Measurements from ENCODE around the gene TBC1D22B.

The TBC1D22B gene

GRCh38 chr6:37239526-37239925 is 18.0 kb upstream of the TBC1D22B start:
- in situ Hi-C loops (cut with MboI; ENCODE audit: low sequenced_read_pairs) = no loop called here

- in situ Hi-C loops (cut with MboI; ENCODE audit: low sequenced_read_pairs) = no loop called here
These were observed 17.4 kb upstream of the TBC1D22B start for GRCh38 chr6:37239950-37240713.

GRCh38 chr6:37241131-37241530 is 16.4 kb upstream of the TBC1D22B start:
- in situ Hi-C loops (cut with MboI; ENCODE audit: low sequenced_read_pairs) = no loop called here

- in situ Hi-C loops (cut with MboI; ENCODE audit: low sequenced_read_pairs) = no loop called here
These were observed 15.7 kb upstream of the TBC1D22B start for GRCh38 chr6:37241775-37242428.

- in situ Hi-C loops (cut with MboI; ENCODE audit: low sequenced_read_pairs) = no loop called here
These were observed 15.0 kb upstream of the TBC1D22B start for GRCh38 chr6:37242429-37243052.

- in situ Hi-C loops (cut with MboI; ENCODE audit: low sequenced_read_pairs) = no loop called here
These were observed 14.3 kb upstream of the TBC1D22B start for GRCh38 chr6:37243131-37243815.

GRCh38 chr6:37243816-37244370 is 13.7 kb upstream of the TBC1D22B start:
- in situ Hi-C loops (cut with MboI; ENCODE audit: low sequenced_read_pairs) = no loop called here

- in situ Hi-C loops (cut with MboI; ENCODE audit: low sequenced_read_pairs) = no loop called here
These were observed 12.9 kb upstream of the TBC1D22B start for GRCh38 chr6:37244430-37245310.

- in situ Hi-C loops (cut with MboI; ENCODE audit: low sequenced_read_pairs) = no loop called here
These were observed 6.3 kb upstream of the TBC1D22B start for GRCh38 chr6:37251211-37251780.

GRCh38 chr6:37253486-37254007 is 4.0 kb upstream of the TBC1D22B start:
- in situ Hi-C loops (cut with MboI; ENCODE audit: low sequenced_read_pairs) = no loop called here

- in situ Hi-C loops (cut with MboI; ENCODE audit: low sequenced_read_pairs) = no loop called here
These were observed 2.7 kb upstream of the TBC1D22B start for GRCh38 chr6:37254881-37255280.

GRCh38 chr6:37256692-37257319 is 766 bp upstream of the TBC1D22B start:
- in situ Hi-C loops (cut with MboI; ENCODE audit: low sequenced_read_pairs) = no loop called here

GRCh38 chr6:37257320-37257633 is 295 bp upstream of the TBC1D22B start:
- in situ Hi-C loops (cut with MboI; ENCODE audit: low sequenced_read_pairs) = no loop called here

- in situ Hi-C loops (cut with MboI; ENCODE audit: low sequenced_read_pairs) = no loop called here
These were observed 983 bp downstream of the TBC1D22B start for GRCh38 chr6:37258405-37259105.

GRCh38 chr6:37259191-37259590 is 1.6 kb downstream of the TBC1D22B start:
- in situ Hi-C loops (cut with MboI; ENCODE audit: low sequenced_read_pairs) = no loop called here

GRCh38 chr6:37260040-37260439 is 2.5 kb downstream of the TBC1D22B start:
- in situ Hi-C loops (cut with MboI; ENCODE audit: low sequenced_read_pairs) = no loop called here

- in situ Hi-C loops (cut with MboI; ENCODE audit: low sequenced_read_pairs) = no loop called here
These were observed 2.9 kb downstream of the TBC1D22B start for GRCh38 chr6:37260444-37260843.

GRCh38 chr6:37261198-37261597 is 3.6 kb downstream of the TBC1D22B start:
- in situ Hi-C loops (cut with MboI; ENCODE audit: low sequenced_read_pairs) = no loop called here
